Stimulated activated CD8-positive, alpha-beta memory T cell treated with anti-CD3 and anti-CD28 coated beads, Interleukin-4, amount 100 ng/mL, for 48 hours (primary cell): Measurements from ENCODE around the gene HS2ST1.
"Not testable (repeated sequence)": the region's sequence is repeated elsewhere in the genome, so short reads cannot be mapped to it uniquely, and the experiment has no call there.

Experiments
- DNase-seq: peaks from one replicate; pipeline ENCODE4 v3.0.0-alpha.2; 2020

Gene HS2ST1

GRCh38 chr1:86914601-86914997 is at the start of gene HS2ST1:
Gene HS2ST1, plus strand, starts transcription at chr1:86914635.
- DNase-seq = no peak

- DNase-seq = no peak
Measured at GRCh38 chr1:86865973-86866637, 48.3 kb upstream of the HS2ST1 start.

- DNase-seq = no peak
Measured at GRCh38 chr1:86866665-86867064, 47.8 kb upstream of the HS2ST1 start.

- DNase-seq = not testable (repeated sequence)
Measured at GRCh38 chr1:86867278-86867677, 47.2 kb upstream of the HS2ST1 start.

- no peak for DNase-seq
Measured at GRCh38 chr1:86868477-86868876, 46.0 kb upstream of the HS2ST1 start.

- DNase-seq = no peak
Measured at GRCh38 chr1:86871001-86871400, 43.4 kb upstream of the HS2ST1 start.

- DNase-seq = no peak
Measured at GRCh38 chr1:86872086-86872485, 42.3 kb upstream of the HS2ST1 start.

GRCh38 chr1:86875722-86876121 is 38.7 kb upstream of the HS2ST1 start:
- no peak for DNase-seq

- no peak for DNase-seq
Measured at GRCh38 chr1:86887479-86888162, 26.8 kb upstream of the HS2ST1 start.

- no peak for DNase-seq
Measured at GRCh38 chr1:86888327-86888726, 26.1 kb upstream of the HS2ST1 start.

- not testable (repeated sequence) for DNase-seq
Measured at GRCh38 chr1:86899401-86899800, 15.0 kb upstream of the HS2ST1 start.

GRCh38 chr1:86905875-86906274 is 8.6 kb upstream of the HS2ST1 start:
- DNase-seq = no peak

- DNase-seq = no peak
Measured at GRCh38 chr1:86906419-86906818, 8.0 kb upstream of the HS2ST1 start.

GRCh38 chr1:86912281-86912900 is 2.0 kb upstream of the HS2ST1 start:
- DNase-seq = no peak

- DNase-seq = peak; percentile 53
Measured at GRCh38 chr1:86913399-86913895, 988 bp upstream of the HS2ST1 start.

GRCh38 chr1:86913896-86914600 is 387 bp upstream of the HS2ST1 start, which contains the start of gene SELENOF:
Gene SELENOF, minus strand, starts transcription at chr1:86914126. Its CDS starts 15 bp downstream, at chr1:86914111.
- peak; percentile 99 for DNase-seq

- DNase-seq = peak; percentile 61
Measured at GRCh38 chr1:86914998-86915736, 732 bp downstream of the HS2ST1 start.

- DNase-seq = no peak
Measured at GRCh38 chr1:86915737-86916235, 1.4 kb downstream of the HS2ST1 start.

GRCh38 chr1:86916752-86917151 is 2.3 kb downstream of the HS2ST1 start:
- DNase-seq = no peak

GRCh38 chr1:86922445-86922844 is 8.0 kb downstream of the HS2ST1 start:
- no peak for DNase-seq

- no peak for DNase-seq
Measured at GRCh38 chr1:86924324-86924960, 10.0 kb downstream of the HS2ST1 start.

GRCh38 chr1:86925742-86926141 is 11.3 kb downstream of the HS2ST1 start:
- no peak for DNase-seq
